ENCODE measurements around the gene GPI. TPM values are rescaled to one million over a fixed set of nuclear protein-coding genes. Genes with fewer than 3 reads are reported as not detected.

GPI gene
- total RNA-seq, 1 donor from 2014 or later: 172 TPM

Other genes starting within 250 kb of the GPI start
- 144 and 147 TPM in 2 replicates for gene LSM14A, start 192.7 kb upstream of the GPI start, total RNA-seq
- gene GARRE1, start 110.6 kb upstream of the GPI start, total RNA-seq: 27.8 and 32.1 TPM in 2 replicates
- gene PDCD2L, start 39.2 kb downstream of the GPI start, total RNA-seq: 19.7 and 20.6 TPM in 2 replicates
- 104 and 193 TPM in 2 replicates for gene UBA2, start 63.2 kb downstream of the GPI start, total RNA-seq
- 33.0 and 40.7 TPM in 2 replicates for gene WTIP, start 116.6 kb downstream of the GPI start, total RNA-seq